Measurements from ENCODE around the gene ZNF641. TPM values are rescaled to one million over a fixed set of nuclear protein-coding genes. Genes with fewer than 3 reads are reported as not detected.
"Not testable (repeated sequence)": the region's sequence is repeated elsewhere in the genome, so short reads cannot be mapped to it uniquely, and the experiment has no call there.

Gene ZNF641
- polyA plus RNA-seq, 2 of the 4 experiments (the other 2 are of a cell fraction): 9.1 to 11.8 TPM

DNA sequence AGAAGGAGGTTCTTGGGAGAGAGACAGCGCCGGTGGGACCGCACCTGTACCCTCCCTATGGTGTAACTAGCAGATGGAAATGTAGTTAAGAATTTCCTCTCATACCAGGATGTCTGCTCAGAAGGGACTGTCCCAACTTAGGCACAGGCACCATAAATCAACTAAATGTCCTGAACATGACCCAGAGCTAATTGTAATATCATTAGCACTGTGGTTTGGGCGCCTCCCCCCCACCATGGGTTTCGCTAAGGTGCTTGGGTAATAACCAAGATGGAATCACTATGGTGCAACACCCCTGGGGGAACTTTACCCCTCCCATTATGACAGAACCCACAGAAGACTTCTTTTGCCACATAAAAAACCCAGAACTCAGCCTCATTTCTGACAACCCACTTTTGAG lies 15.9 kb downstream of the ZNF641 start:
- Histone ChIP-seq H3K4me1 (no peaks in the 10 kb centered on the region), H3K4me2 (no peak overlapping the region), H3K9me3 (no peaks in the 10 kb centered on the region), H3K27ac (no peak overlapping the region), H3K4me3 (no peak overlapping the region)
- CTCF ChIA-PET: no interaction called here
- DNase-seq (ENCODE audit: low read depth in 1 of 2, low spot score in 1 of 2) (no peak), FAIRE-seq (no peak), ATAC-seq (no peak; a peak in 1 of 6 replicates)
- TF ChIP-seq, protein P1, sequence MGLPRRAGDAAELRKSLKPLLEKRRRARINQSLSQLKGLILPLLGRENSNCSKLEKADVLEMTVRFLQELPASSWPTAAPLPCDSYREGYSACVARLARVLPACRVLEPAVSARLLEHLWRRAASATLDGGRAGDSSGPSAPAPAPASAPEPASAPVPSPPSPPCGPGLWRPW (IDR thresholded peaks at IDR 0.05): no peak
- TF ChIP-seq SMC3 (IDR thresholded peaks at IDR 0.05) (no peak), KDM1A (IDR thresholded peaks at IDR 0.05; ENCODE audit: low read depth) (no peak), EHF (CRISPR knock-in tag; IDR thresholded peaks at IDR 0.05) (no peak), ZNF302 (CRISPR knock-in tag; IDR thresholded peaks at IDR 0.05) (no peak), ATOH8 (CRISPR knock-in tag; IDR thresholded peaks at IDR 0.05; ENCODE audit: low read depth) (no peak), MAX (IDR thresholded peaks at IDR 0.05) (no peak)
- TF ChIP-seq, protein P2, sequence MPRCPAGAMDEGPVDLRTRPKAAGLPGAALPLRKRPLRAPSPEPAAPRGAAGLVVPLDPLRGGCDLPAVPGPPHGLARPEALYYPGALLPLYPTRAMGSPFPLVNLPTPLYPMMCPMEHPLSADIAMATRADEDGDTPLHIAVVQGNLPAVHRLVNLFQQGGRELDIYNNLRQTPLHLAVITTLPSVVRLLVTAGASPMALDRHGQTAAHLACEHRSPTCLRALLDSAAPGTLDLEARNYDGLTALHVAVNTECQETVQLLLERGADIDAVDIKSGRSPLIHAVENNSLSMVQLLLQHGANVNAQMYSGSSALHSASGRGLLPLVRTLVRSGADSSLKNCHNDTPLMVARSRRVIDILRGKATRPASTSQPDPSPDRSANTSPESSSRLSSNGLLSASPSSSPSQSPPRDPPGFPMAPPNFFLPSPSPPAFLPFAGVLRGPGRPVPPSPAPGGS (IDR thresholded peaks at IDR 0.05): no peak
- POLR2A ChIA-PET: no interaction called here
- 58% methylated on average over 5 of the region's 5 CpGs for WGBS (ENCODE audit: missing lambda C conversion rate)

DNA sequence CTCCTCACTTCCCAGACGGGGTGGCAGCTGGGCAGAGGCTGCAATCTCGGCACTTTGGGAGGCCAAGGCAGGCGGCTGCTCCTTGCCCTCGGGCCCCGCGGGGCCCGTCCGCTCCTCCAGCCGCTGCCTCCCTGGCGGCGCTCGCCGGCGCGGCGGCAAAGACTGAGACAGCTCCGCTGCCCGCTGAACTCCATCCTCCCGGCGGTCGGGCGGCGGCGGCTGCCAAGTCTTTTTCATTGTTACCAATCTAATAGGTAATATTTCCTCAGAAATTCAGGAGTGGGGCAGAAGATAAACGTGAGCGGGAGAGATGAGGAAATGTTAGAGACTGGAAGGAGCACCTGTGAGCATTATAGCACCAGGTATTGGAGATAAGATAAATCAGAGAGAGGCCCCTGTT lies 17.0 kb downstream of the ZNF641 start:
- ATAC-seq; H3K9me3 ChIP-seq; H3K4me3 ChIP-seq; FAIRE-seq; DNase-seq (ENCODE audit: low read depth in 1 of 2, low spot score in 1 of 2); CTCF ChIA-PET; POLR2A ChIA-PET; H3K4me2 ChIP-seq; H3K27ac ChIP-seq; H3K4me1 ChIP-seq: not testable (repeated sequence)
- no CpG with 5 or more reads among the region's 26 CpGs for WGBS (ENCODE audit: missing lambda C conversion rate)

GRCh38 chr12:48331399-48331798 lies 19.3 kb downstream of the ZNF641 start:
- TF ChIP-seq, protein P3, sequence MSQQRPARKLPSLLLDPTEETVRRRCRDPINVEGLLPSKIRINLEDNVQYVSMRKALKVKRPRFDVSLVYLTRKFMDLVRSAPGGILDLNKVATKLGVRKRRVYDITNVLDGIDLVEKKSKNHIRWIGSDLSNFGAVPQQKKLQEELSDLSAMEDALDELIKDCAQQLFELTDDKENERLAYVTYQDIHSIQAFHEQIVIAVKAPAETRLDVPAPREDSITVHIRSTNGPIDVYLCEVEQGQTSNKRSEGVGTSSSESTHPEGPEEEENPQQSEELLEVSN (IDR thresholded peaks at IDR 0.05; ENCODE audit: borderline replicate concordance, low read depth): no peak
- no peak for TF ChIP-seq POLR2AphosphoS2 (conservative IDR thresholded peaks at IDR 0.05; ENCODE audit: low read length)
- no peak for TF ChIP-seq CBX2 (IDR thresholded peaks at IDR 0.05; ENCODE audit: borderline replicate concordance, low read depth)
- no peak for TF ChIP-seq JUN (IDR thresholded peaks at IDR 0.05)
- TF ChIP-seq HEYL (CRISPR knock-in tag; IDR thresholded peaks at IDR 0.05): no peak
- no peak for TF ChIP-seq TFCP2L1 (CRISPR knock-in tag; IDR thresholded peaks at IDR 0.05)
- TF ChIP-seq HOXA7 (CRISPR knock-in tag; IDR thresholded peaks at IDR 0.05): no peak
- no peak for TF ChIP-seq NFE2L2 (conservative IDR thresholded peaks at IDR 0.05; ENCODE audit: low read length)
- TF ChIP-seq, protein P4, sequence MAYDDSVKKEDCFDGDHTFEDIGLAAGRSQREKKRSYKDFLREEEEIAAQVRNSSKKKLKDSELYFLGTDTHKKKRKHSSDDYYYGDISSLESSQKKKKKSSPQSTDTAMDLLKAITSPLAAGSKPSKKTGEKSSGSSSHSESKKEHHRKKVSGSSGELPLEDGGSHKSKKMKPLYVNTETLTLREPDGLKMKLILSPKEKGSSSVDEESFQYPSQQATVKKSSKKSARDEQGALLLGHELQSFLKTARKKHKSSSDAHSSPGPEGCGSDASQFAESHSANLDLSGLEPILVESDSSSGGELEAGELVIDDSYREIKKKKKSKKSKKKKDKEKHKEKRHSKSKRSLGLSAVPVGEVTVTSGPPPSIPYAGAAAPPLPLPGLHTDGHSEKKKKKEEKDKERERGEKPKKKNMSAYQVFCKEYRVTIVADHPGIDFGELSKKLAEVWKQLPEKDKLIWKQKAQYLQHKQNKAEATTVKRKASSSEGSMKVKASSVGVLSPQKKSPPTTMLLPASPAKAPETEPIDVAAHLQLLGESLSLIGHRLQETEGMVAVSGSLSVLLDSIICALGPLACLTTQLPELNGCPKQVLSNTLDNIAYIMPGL (CRISPR knock-in tag; IDR thresholded peaks at IDR 0.05; ENCODE audit: borderline replicate concordance): no peak
- TF ChIP-seq NPAS2 (CRISPR knock-in tag; IDR thresholded peaks at IDR 0.05; ENCODE audit: borderline replicate concordance): no peak
- TF ChIP-seq RFX5 (IDR thresholded peaks at IDR 0.05): no peak
- TF ChIP-seq ZFP36 (IDR thresholded peaks at IDR 0.05; ENCODE audit: borderline replicate concordance, partially characterized antibody): no peak
- TF ChIP-seq FOXS1 (CRISPR knock-in tag; IDR thresholded peaks at IDR 0.05): no peak
- no peak for TF ChIP-seq POLR2A (IDR thresholded peaks at IDR 0.05; ENCODE audit: low read length)
- WGBS (ENCODE audit: missing lambda C conversion rate): 14% methylated on average over 2 of the region's 2 CpGs
- Histone ChIP-seq H3K4me1 (no peaks in the 10 kb centered on the region), H3K4me3 (no peak overlapping the region), H3K27ac (no peak overlapping the region), H3K4me2 (no peak overlapping the region), H3K9me3 (no peaks in the 10 kb centered on the region)
- DNase-seq (ENCODE audit: low read depth in 1 of 2, low spot score in 1 of 2) (no peak), ATAC-seq (no peak), FAIRE-seq (no peak)
- ChIA-PET POLR2A (no interaction called here), CTCF (interaction anchor here (0.6 to 0.8 kb wide), 3 partner anchors 26 to 287 kb away, joined by 3 to 4 read pairs (median 3); no protein-coding TSS in a partner anchor)

Data from A549 (cell line).